SK-N-SH (cell line): ENCODE results near the gene P3R3URF. TPM values are rescaled to one million over a fixed set of nuclear protein-coding genes. Genes with fewer than 3 reads are reported as not detected.

Experiments used
- CTCF ChIA-PET: fragments of 300-600, 350-600 bp; formaldehyde crosslinking; extraction: SDS; loops from one replicate; lab custom pipeline; 2021; lab: Yijun Ruan, JAX
- POLR2A ChIA-PET: fragments of 350-600 bp; sonication (Branson Sonifier 250); formaldehyde crosslinking; extraction: SDS; loops from one replicate; lab custom pipeline; 2020; ENCODE audit warnings: antibody characterized with exemption, inconsistent platforms; lab: Yijun Ruan, JAX
- DNase-seq: peaks from one replicate; pipeline ENCODE4 v3.0.0; 2012
- H2AFZ ChIP-seq: fragments of 200-600 bp; sonication (generic); 2 replicates; pipeline ENCODE4 v1.8.1; 2016; ENCODE audit warnings: antibody characterized with exemption, mild to moderate bottlenecking, low read depth
- H3F3A ChIP-seq: fragments of 200-600 bp; sonication (generic); replicated peaks from 2 replicates; pipeline ENCODE3; 2016; ENCODE audit warnings: antibody characterized with exemption, mild to moderate bottlenecking; ENCODE audit not compliant: insufficient read depth
- H3K27ac ChIP-seq, 2 experiments: fragments of 200-500 bp in 1 of 2; fragments of 200-600 bp in 1 of 2; sonication (Bioruptor generic) in 1 of 2; sonication (generic), shearing (Covaris generic) in 1 of 2; 2 replicates each; pipeline versions ENCODE4 v1.5.1 to v1.6.1; 2014 to 2016; ENCODE audit warnings: low read depth in 2 of 2, inconsistent platforms in 1 of 2, low read length in 1 of 2, mild to moderate bottlenecking in 1 of 2, mixed read lengths in 1 of 2
- H3K27me3 ChIP-seq: fragments of 200-600 bp; sonication (generic), shearing (Covaris generic); 2 replicates; pipeline ENCODE4 v1.6.1; 2016; ENCODE audit warnings: mixed run types; ENCODE audit not compliant: insufficient read depth
- H3K36me3 ChIP-seq, 2 experiments: fragments of 200-500 bp in 1 of 2; fragments of 200-600 bp in 1 of 2; sonication (Bioruptor generic) in 1 of 2; sonication (generic) in 1 of 2; replicated peaks in 1 of 2; 2 replicates each; pipeline versions ENCODE3 to v1.5.1; 2014 to 2016; ENCODE audit warnings: low read length in 1 of 2, mild to moderate bottlenecking in 1 of 2; ENCODE audit not compliant: insufficient read depth in 2 of 2, control insufficient read depth in 1 of 2
- H3K4me1 ChIP-seq, 2 experiments: fragments of 200-500 bp in 1 of 2; fragments of 200-600 bp in 1 of 2; sonication (Bioruptor generic) in 1 of 2; sonication (generic), shearing (Covaris generic) in 1 of 2; 2 replicates each; pipeline versions ENCODE4 v1.5.1 to v1.6.1; 2014 to 2016; ENCODE audit warnings: low read depth in 1 of 2, low read length in 1 of 2, mixed run types in 1 of 2; ENCODE audit not compliant: insufficient read depth in 2 of 2, control insufficient read depth in 1 of 2
- H3K4me2 ChIP-seq: fragments of 200-600 bp; sonication (generic), shearing (Covaris generic); 2 replicates; pipeline ENCODE4 v1.6.1; 2017; ENCODE audit warnings: mixed run types
- H3K4me3 ChIP-seq, 2 experiments: fragments of 200-500 bp in 1 of 2; fragments of 200-600 bp in 1 of 2; sonication (Bioruptor generic) in 1 of 2; sonication (generic), shearing (Covaris generic) in 1 of 2; 2 replicates each; pipeline versions ENCODE4 v1.5.1 to v1.8.1; 2014 to 2016; ENCODE audit warnings: low read depth in 2 of 2, inconsistent platforms in 1 of 2, low read length in 1 of 2, mild to moderate bottlenecking in 1 of 2, mixed read lengths in 1 of 2, moderate library complexity in 1 of 2
- H3K79me2 ChIP-seq: fragments of 200-600 bp; sonication (generic); 2 replicates; pipeline ENCODE4 v1.8.1; 2017; ENCODE audit warnings: mild to moderate bottlenecking; ENCODE audit not compliant: insufficient read depth
- H3K9ac ChIP-seq: fragments of 200-600 bp; sonication (generic); 2 replicates; pipeline ENCODE4 v1.6.1; 2017; ENCODE audit warnings: mixed run types
- H3K9me2 ChIP-seq: fragments of 200-600 bp; sonication (generic); 2 replicates; pipeline ENCODE4 v1.6.1; 2017; ENCODE audit warnings: mixed run types
- H3K9me3 ChIP-seq: fragments of 200-600 bp; sonication (generic); 2 replicates; pipeline ENCODE4 v1.6.1; 2017; ENCODE audit warnings: mixed run types, mild to moderate bottlenecking, moderate library complexity
- H4K20me1 ChIP-seq: fragments of 200-600 bp; sonication (generic); 2 replicates; pipeline ENCODE4 v1.6.1; 2017; ENCODE audit warnings: mild to moderate bottlenecking, mixed run types; ENCODE audit not compliant: insufficient read depth
- CHD2 ChIP-seq: fragments of 150-350 bp; IDR thresholded peaks from 2 replicates; pipeline ENCODE4 v1.6.1; 2018; ENCODE audit warnings: low read length; ENCODE audit not compliant: partially characterized antibody
- ELF1 ChIP-seq: IDR thresholded peaks from 2 replicates; pipeline ENCODE4 v1.4.0; 2012
- FOSL2 ChIP-seq: IDR thresholded peaks from 2 replicates; pipeline ENCODE4 v1.4.0; 2012; ENCODE audit warnings: low read depth, mild to moderate bottlenecking, moderate library complexity, borderline replicate concordance
- FOXJ3 ChIP-seq: sonication (generic); formaldehyde crosslinking; IDR thresholded peaks from 2 replicates; pipeline ENCODE4 v1.5.1; 2020; ENCODE audit warnings: mild to moderate bottlenecking, missing genetic modification reagents
- FOXM1 ChIP-seq: IDR thresholded peaks from 2 replicates; pipeline ENCODE4 v1.4.0; 2012; ENCODE audit warnings: low read depth, mild to moderate bottlenecking
- POLR2AphosphoS5 ChIP-seq: IDR thresholded peaks from 2 replicates; pipeline ENCODE4 v1.6.1; 2012; ENCODE audit warnings: low read depth, low read length
- RAD21 ChIP-seq: IDR thresholded peaks from 2 replicates; pipeline ENCODE4 v1.6.1; 2012; ENCODE audit warnings: mild to moderate bottlenecking, low read length
- RCOR1 ChIP-seq: fragments of 150-350 bp; IDR thresholded peaks from 2 replicates; pipeline ENCODE4 v1.6.1; 2017; ENCODE audit warnings: antibody characterized with exemption, low read length
- RFX5 ChIP-seq: IDR thresholded peaks from 2 replicates; pipeline ENCODE4 v1.6.1; 2012; ENCODE audit warnings: mild to moderate bottlenecking, improper control_type of control experiment, low read length
- RXRA ChIP-seq: IDR thresholded peaks from 2 replicates; pipeline ENCODE4 v1.4.0; 2012; ENCODE audit warnings: low read depth, mild to moderate bottlenecking, borderline replicate concordance
- SMC3 ChIP-seq: IDR thresholded peaks from 2 replicates; pipeline ENCODE4 v1.6.1; 2012; ENCODE audit warnings: low read depth, low read length, improper control_type of control experiment
- TAF1 ChIP-seq: IDR thresholded peaks from 2 replicates; pipeline ENCODE4 v1.6.1; 2012; ENCODE audit warnings: low read depth, mild to moderate bottlenecking, low read length, moderate library complexity, borderline replicate concordance
- TEAD4 ChIP-seq: IDR thresholded peaks from 2 replicates; pipeline ENCODE4 v1.4.0; 2012; ENCODE audit warnings: mild to moderate bottlenecking, borderline replicate concordance; ENCODE audit not compliant: insufficient read depth
- USF1 ChIP-seq: IDR thresholded peaks from 2 replicates; pipeline ENCODE4 v1.4.0; 2012; ENCODE audit warnings: low read depth, borderline replicate concordance
- whole genome bisulfite sequencing: methylation state at CpG from one replicate; pipeline ENCODE4 v1.1.6; 2017; ENCODE audit warnings: low lambda C conversion rate; 5-methylcytosine and 5-hydroxymethylcytosine counted together
- polyA plus RNA-seq, 3 experiments: library from polyadenylated mRNA; depleted of rRNA; stranded (reverse); fragments of >200 nt; gene quantifications; 2 replicates each; pipeline ENCODE4 v1.2.3, GENCODE V29; 2012
- TF ChIP-seq, protein P1 (sequence below): fragments of 200-600 bp; sonication (generic); IDR thresholded peaks from 2 replicates; pipeline ENCODE4 v1.6.1; 2017; ENCODE audit warnings: antibody characterized with exemption, mild to moderate bottlenecking, moderate library complexity
- TF ChIP-seq, protein P2 (sequence below): fragments of 150-350 bp; IDR thresholded peaks from 2 replicates; pipeline ENCODE4 v1.6.1; 2016; ENCODE audit warnings: mild to moderate bottlenecking, low read depth, low read length
- TF ChIP-seq, protein P3 (sequence below): IDR thresholded peaks from 2 replicates; pipeline ENCODE4 v1.6.1; 2012; ENCODE audit warnings: mild to moderate bottlenecking, low read depth, low read length, moderate library complexity

The P3R3URF gene
- polyA plus RNA-seq, 1 of the 3 experiments (the other 2 are of a cell fraction) = not detected

DNA sequence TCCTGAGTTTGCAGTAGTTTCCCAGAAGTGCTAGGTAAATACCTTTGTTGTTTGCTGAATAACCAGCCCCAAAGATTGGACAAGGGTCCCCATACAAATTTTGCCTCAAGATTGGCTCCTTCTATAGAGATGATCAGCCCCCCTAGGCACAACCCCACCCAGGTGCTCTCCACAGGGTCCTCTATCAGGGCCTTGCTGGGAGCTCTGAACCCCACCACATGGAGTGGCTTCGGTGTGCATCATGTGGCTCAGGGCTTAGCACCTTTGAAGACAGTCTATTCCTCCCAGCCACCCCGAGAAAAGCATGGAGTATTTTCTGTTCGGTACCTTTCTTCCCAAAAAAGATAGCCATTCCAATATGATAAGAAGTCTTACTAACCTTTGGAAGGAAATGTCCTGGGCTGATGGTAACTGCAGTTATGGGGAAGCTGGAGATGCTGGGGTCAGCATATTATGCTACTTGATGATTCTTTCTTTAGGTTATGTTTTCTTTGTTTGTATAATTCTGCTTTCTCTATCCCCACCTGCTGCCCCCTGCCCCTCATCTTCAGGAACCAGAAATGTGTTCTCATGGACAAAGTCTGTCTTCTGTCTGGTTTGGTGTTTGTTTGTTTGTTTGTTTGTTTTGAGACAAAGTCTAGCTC, 6.4 kb downstream of the P3R3URF start:
- Histone ChIP-seq H3K4me1 (peaks cover 7 to 9% of the 10 kb centered on the region in 2 experiments; a peak in 2 of 4 replicates), H3K27ac (no peak overlapping the region), H3F3A (no peaks in the 10 kb centered on the region), H3K9ac (no peak overlapping the region), H4K20me1 (no peaks in the 10 kb centered on the region), H3K4me2 (no peak overlapping the region), H3K4me3 (no peak overlapping the region), H3K9me3 (no peaks in the 10 kb centered on the region), H3K79me2 (no peaks in the 10 kb centered on the region), H3K9me2 (no peaks in the 10 kb centered on the region), H2AFZ (no peak overlapping the region), H3K36me3 (no peaks in the 10 kb centered on the region)
- POLR2A ChIA-PET = no interaction called here
- CTCF ChIA-PET = interaction anchor here (1.2 to 2.2 kb wide), 2 partner anchors 12 to 54 kb away, joined by 3 to 8 read pairs; no protein-coding TSS in a partner anchor
- no peak for TF ChIP-seq TEAD4
- TF ChIP-seq FOXM1 = no peak
- no peak for TF ChIP-seq RXRA
- no peak for TF ChIP-seq USF1
- TF ChIP-seq POLR2AphosphoS5 = no peak
- TF ChIP-seq, protein P1, sequence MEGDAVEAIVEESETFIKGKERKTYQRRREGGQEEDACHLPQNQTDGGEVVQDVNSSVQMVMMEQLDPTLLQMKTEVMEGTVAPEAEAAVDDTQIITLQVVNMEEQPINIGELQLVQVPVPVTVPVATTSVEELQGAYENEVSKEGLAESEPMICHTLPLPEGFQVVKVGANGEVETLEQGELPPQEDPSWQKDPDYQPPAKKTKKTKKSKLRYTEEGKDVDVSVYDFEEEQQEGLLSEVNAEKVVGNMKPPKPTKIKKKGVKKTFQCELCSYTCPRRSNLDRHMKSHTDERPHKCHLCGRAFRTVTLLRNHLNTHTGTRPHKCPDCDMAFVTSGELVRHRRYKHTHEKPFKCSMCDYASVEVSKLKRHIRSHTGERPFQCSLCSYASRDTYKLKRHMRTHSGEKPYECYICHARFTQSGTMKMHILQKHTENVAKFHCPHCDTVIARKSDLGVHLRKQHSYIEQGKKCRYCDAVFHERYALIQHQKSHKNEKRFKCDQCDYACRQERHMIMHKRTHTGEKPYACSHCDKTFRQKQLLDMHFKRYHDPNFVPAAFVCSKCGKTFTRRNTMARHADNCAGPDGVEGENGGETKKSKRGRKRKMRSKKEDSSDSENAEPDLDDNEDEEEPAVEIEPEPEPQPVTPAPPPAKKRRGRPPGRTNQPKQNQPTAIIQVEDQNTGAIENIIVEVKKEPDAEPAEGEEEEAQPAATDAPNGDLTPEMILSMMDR = no peak
- TF ChIP-seq, protein P2, sequence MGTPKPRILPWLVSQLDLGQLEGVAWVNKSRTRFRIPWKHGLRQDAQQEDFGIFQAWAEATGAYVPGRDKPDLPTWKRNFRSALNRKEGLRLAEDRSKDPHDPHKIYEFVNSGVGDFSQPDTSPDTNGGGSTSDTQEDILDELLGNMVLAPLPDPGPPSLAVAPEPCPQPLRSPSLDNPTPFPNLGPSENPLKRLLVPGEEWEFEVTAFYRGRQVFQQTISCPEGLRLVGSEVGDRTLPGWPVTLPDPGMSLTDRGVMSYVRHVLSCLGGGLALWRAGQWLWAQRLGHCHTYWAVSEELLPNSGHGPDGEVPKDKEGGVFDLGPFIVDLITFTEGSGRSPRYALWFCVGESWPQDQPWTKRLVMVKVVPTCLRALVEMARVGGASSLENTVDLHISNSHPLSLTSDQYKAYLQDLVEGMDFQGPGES = no peak
- TF ChIP-seq FOSL2 = no peak
- no peak for TF ChIP-seq RFX5
- TF ChIP-seq SMC3 = no peak
- TF ChIP-seq RAD21 = no peak
- no peak for TF ChIP-seq TAF1
- TF ChIP-seq, protein P3, sequence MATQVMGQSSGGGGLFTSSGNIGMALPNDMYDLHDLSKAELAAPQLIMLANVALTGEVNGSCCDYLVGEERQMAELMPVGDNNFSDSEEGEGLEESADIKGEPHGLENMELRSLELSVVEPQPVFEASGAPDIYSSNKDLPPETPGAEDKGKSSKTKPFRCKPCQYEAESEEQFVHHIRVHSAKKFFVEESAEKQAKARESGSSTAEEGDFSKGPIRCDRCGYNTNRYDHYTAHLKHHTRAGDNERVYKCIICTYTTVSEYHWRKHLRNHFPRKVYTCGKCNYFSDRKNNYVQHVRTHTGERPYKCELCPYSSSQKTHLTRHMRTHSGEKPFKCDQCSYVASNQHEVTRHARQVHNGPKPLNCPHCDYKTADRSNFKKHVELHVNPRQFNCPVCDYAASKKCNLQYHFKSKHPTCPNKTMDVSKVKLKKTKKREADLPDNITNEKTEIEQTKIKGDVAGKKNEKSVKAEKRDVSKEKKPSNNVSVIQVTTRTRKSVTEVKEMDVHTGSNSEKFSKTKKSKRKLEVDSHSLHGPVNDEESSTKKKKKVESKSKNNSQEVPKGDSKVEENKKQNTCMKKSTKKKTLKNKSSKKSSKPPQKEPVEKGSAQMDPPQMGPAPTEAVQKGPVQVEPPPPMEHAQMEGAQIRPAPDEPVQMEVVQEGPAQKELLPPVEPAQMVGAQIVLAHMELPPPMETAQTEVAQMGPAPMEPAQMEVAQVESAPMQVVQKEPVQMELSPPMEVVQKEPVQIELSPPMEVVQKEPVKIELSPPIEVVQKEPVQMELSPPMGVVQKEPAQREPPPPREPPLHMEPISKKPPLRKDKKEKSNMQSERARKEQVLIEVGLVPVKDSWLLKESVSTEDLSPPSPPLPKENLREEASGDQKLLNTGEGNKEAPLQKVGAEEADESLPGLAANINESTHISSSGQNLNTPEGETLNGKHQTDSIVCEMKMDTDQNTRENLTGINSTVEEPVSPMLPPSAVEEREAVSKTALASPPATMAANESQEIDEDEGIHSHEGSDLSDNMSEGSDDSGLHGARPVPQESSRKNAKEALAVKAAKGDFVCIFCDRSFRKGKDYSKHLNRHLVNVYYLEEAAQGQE = no peak
- no peak for TF ChIP-seq RCOR1
- TF ChIP-seq FOXJ3 (CRISPR knock-in tag) = no peak
- no peak for TF ChIP-seq ELF1
- no peak for TF ChIP-seq CHD2
- TF ChIP-seq, all 33 proteins: peak for 0
- H3K27me3 ChIP-seq = no peaks in the 10 kb centered on the region
- 65% methylated on average over 3 of the region's 3 CpGs for WGBS
- no peak for DNase-seq
